Body of pancreas (tissue), 4 donors: ENCODE data around the gene EFCAB6.

ENCODE experiments used
- POLR2A ChIP-seq, 3 donors: fragments of 450-650 bp; IDR thresholded peaks; one replicate each; pipeline ENCODE4 v1.6.1; 2016; ENCODE audit warnings: antibody characterized with exemption in 3 of 3, mild to moderate bottlenecking in 2 of 3
- TF ChIP-seq, protein P1 (sequence below), 7 experiments: fragments of 450-650 bp in 4 of 7; fragments of 200-600 bp in 3 of 7; sonication (generic) in 3 of 7; IDR thresholded peaks; one replicate each; pipeline ENCODE4 v1.5.1; 2016 to 2019; ENCODE audit warnings: antibody characterized with exemption in 7 of 7

DNA sequence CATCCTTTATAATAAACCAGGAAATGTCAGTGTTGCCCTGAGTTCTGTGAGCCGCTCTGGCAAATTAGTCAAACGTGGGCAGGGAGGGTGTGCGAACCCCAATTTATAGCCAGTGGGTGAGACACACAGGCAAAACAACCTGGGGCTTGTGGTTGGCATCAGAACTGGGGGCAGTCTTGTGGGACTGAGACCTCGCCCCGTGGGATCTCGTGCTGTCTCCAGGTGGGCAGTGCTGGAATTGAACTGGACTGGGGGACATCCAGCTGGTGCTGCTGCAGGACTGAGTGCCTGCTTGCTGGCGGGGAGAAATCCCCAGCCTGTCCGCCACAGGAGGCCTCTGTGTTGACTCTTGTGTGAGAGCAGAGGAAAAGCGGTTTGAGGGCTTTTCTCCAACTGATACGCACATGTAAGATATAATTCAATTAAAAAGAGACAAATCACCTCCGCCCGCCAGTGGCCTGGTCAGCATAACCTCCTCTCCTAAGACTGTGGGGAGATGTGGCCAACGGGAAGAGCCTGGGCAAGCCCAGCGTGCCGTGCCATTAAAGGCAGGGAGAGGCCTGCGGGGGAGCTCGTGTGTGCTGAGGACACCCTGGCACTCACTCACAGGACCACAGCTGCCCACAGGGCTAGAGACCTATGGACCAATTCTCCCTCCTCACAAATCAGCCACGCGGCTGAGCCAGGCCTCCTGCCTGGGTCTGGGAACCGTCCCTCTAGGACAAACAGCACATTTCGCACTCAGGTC is 31.9 kb upstream of the EFCAB6 start:
- TF ChIP-seq, protein P1, sequence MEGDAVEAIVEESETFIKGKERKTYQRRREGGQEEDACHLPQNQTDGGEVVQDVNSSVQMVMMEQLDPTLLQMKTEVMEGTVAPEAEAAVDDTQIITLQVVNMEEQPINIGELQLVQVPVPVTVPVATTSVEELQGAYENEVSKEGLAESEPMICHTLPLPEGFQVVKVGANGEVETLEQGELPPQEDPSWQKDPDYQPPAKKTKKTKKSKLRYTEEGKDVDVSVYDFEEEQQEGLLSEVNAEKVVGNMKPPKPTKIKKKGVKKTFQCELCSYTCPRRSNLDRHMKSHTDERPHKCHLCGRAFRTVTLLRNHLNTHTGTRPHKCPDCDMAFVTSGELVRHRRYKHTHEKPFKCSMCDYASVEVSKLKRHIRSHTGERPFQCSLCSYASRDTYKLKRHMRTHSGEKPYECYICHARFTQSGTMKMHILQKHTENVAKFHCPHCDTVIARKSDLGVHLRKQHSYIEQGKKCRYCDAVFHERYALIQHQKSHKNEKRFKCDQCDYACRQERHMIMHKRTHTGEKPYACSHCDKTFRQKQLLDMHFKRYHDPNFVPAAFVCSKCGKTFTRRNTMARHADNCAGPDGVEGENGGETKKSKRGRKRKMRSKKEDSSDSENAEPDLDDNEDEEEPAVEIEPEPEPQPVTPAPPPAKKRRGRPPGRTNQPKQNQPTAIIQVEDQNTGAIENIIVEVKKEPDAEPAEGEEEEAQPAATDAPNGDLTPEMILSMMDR (IDR thresholded peaks at IDR 0.05) = no peak
- no peak for TF ChIP-seq POLR2A (IDR thresholded peaks at IDR 0.05)
